NCI-H1092 treated with DMSO at 0.1 percent for 48 hours (cell line): Measurements from ENCODE around the gene HDAC8.
"Not testable (repeated sequence)": the region's sequence is repeated elsewhere in the genome, so short reads cannot be mapped to it uniquely, and the experiment has no call there.

Source experiments
- DNase-seq: peaks from one replicate; lab custom pipeline; 2025; lab: John Stamatoyannopoulos, UW

HDAC8 gene

DNA sequence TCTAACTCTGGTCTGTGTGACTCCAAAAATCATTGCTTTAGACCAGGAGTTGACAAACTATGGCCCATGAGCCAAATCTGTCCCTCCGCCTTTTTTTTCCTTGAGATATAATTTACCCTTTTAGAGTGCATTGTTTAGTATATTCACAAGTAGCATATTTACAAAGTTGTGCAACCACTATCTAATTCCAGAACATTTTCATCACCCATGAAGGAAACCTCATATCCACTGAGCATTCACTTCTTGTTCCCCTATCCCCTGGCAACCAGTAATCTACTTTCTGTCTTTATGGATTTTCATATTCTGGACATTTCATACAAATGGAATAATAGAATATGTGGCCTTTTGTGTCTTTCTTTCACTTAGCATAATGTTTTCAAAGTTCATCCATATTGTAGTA, 199.5 kb downstream of the HDAC8 start:
- no peak for DNase-seq

DNA sequence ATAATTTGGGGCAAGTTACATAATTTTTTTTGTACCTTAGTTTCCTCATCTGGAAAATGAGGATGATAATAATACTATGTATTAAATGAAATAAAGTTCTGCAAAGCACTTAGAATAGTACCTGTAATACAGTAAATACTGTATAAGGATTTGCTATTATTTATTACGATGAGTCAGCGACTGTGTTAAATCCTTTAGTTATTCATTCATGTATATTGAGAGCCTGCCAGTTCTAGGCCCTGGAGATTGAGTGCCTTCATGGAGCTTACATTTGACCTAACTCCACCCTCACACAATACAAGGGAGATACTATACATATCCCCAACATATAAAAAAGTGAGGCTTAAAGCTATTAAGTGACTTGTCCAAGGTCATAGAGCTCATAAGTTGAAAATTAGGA, 199.9 kb downstream of the HDAC8 start:
- no peak for DNase-seq

DNA sequence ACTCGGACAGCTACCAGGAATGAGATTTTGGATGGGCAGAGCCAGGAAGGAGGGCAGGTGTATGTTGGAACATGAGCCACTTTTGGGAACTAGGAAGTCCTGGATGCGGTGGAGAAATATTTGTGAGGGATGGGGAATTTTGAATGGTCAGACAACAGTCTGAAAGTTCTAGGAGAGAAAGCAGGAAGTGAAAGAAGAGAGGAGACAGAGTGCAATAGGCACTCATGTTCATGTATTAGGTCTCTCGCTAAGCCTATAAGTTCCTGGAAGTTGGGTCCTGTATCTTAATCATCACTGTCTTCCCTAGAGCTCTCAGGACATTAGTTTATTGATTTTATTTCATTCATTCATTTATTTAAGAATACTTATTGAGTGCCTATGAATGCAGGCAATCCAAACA, 201.2 kb downstream of the HDAC8 start:
- DNase-seq = no peak

DNA sequence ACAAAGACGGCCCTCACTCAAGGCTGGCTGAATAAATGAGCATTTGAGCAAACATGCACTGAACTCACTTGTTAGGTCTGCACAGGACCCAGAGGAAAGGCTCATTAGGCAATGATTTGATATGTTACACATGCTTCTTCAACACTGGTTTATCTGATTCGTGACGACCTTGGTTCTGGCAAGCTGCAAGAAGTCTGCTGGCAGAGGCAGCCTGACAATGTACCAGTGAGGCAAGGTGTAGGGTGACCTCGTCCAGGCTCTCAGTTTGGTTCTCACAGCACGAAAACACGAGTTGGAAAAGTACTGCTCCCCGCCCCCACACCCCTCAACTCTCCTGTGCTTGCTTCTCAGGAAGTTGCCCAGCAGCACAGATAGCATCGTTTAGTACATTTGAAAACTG, 203.8 kb downstream of the HDAC8 start:
- no peak for DNase-seq

GRCh38 chrX:72367516-72367915, 205.1 kb downstream of the HDAC8 start:
- no peak for DNase-seq

- no peak for DNase-seq
Measured at GRCh38 chrX:72366701-72367454, 205.8 kb downstream of the HDAC8 start.

- no peak for DNase-seq
Measured at GRCh38 chrX:72366178-72366577, 206.5 kb downstream of the HDAC8 start.

- no peak for DNase-seq
Measured at GRCh38 chrX:72365126-72365525, 207.5 kb downstream of the HDAC8 start.

DNA sequence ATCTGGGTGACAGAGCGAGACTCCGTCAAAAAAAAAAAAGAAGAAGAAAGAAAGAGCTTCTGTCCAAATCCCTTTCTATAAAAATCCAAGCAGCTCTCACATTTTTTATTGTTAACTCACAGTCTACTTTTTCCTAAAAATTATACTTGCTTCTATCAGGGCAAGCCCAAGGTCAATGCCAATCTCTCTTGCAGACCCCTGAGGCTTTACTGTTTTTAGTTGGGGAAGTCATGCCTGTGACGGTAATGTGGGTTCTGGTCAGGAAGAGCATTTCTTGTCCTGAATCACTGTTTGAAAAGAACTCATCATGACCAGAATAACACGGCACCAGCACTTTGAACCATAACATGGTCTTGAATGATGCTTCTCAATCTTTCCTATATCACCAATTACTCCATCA, 212.3 kb downstream of the HDAC8 start:
- DNase-seq = no peak

- no peak for DNase-seq
Measured at GRCh38 chrX:72358313-72358712, 214.3 kb downstream of the HDAC8 start.

DNA sequence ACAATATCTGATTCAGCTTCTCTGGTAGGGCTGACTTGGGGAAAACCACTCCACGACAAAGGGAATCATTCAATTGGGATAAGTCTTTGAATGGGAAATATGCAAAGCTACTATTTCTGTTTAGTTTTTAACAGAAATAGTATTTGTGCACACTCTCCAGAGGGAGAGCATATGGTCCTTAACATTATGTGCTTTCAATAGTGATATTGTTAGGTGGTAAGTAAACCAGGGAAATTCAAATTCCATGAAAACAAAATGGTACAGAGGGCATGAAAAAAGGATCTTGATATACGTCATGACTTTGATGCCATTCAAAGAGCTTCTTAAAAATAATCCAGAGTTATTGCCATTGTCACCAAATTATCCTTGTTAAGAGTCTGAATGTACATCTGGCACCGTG, 219.9 kb downstream of the HDAC8 start:
- no peak for DNase-seq

DNA sequence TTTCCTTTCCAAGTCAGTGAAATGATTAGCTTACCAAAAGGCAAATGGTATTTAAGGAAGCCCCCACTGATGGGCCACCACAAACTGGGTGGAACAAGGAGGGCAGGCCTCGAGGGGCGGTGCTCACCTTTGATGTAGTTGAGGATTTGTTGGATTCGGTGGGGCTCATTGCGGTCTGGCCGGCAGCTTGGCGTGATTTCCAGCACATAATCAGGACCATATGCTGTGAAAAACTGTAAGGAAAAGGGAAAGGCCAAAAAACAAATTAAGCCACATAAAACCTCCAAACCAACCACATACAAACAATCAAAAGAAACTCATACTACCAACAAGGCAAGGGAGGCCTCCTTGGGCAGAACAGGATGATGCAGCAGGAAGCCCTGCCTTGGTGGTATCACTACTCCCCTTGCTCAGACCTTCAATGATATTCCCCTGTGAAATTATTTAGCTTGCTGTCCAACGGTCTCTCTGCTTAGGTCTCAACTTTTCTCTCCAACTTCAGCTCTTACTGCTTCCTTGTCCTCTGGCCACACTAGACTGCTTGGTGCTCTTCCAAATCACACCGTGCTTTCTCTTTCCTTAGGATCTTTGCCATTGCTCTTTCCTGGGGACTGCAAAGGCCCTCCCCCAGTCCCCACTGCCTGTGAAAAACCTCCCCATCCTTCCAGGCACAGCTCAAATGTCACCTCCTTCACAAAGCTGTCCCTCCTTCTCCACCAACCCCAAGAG, 220.9 kb downstream of the HDAC8 start:
- DNase-seq = no peak

DNA sequence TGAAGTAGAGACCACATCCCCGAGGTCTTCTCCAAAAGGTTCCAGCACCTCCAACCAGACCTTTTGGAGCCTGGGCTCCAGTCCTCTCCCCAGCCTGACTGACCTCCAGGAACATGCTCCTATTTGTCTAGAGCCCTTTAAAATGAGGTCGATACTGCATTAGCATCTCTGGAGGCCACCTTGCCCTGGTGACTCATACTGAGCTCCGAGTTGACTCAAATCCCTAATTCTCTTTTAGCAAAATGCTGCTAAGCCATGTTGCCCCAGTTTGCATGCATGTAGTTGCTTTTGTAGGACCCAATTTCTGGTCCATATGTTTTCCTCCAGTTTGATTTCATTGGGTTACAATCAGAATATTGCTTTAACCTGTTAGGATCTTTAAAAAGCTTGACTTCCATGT, 223.5 kb downstream of the HDAC8 start:
- DNase-seq = no peak

DNA sequence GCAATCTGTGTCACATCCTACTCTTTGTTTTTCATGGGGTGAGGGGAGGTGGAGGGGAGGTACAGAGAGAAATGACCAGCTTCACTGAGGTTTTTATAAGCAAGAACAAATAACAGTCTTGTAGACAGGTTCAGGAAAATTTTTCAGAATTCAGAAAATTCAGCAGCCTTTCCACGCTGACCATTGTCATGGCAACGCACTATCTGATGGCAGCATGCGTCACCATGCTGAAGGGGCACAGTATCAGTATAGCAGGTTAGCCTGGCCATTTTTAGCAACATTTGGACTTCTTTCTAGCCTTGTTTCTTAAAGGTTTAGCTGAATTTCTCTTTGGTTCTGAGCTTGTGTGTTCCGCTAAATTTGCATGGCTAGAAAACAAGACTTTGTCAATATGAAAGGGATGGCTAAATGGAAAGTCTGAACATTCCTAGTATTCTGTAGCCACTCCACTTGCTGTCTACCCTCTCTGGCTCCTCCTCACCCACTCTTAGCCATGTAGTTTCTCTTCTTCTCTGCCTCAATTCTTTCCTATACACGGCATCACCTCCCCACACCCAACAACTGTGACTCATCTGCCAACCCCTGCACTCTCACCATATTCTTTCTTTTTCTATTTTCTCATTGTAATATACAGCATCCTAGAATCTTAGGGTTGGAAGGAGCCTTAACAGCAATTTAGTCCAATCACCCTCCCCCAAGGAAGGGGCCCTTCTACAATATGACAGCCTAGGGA, 224.2 kb downstream of the HDAC8 start:
- no peak for DNase-seq

DNA sequence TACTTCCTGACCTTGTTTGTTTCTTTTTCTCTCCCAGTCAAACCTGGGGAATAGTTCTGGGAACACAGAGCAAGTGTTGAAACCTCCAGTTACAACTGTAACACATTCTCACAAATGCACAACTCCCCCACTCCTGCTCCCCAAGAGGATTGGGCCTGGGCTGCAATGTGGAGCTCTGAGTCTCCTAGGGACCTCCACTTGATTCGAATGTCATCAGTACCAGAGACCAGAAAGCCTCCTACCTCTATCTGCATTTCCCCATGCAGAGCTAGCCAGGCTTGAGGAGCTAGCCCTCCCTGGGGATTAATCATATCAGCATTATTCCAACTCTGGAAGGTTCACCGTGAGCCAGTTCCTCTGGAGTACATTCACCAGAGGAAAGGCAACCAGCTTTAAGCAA, 225.3 kb downstream of the HDAC8 start:
- no peak for DNase-seq

- no peak for DNase-seq
Measured at GRCh38 chrX:72346302-72346949, 226.2 kb downstream of the HDAC8 start.

GRCh38 chrX:72340626-72341025, 232.0 kb downstream of the HDAC8 start:
- no peak for DNase-seq

GRCh38 chrX:72340041-72340440, 232.6 kb downstream of the HDAC8 start:
- no peak for DNase-seq

DNA sequence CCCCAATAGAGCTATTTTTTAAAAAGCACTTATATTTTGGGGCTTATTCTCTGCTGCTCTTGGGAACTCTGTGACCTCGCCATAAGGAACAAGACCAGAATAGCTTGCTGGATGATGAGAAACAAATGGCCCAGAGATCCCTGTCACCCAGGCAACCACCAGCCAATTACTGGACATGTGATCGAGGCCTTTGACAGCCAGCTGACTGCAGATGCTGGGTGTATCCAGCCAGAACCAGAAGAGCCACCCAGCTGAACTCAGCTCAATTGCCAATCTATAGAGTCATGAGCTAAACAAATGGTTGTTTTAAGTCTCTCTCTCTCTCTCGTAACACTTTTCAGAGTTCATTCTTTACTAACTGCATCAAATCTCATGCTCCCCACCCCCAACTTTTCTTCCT, 242.5 kb downstream of the HDAC8 start:
- no peak for DNase-seq

GRCh38 chrX:72326605-72327300, 245.9 kb downstream of the HDAC8 start:
- no peak for DNase-seq

DNA sequence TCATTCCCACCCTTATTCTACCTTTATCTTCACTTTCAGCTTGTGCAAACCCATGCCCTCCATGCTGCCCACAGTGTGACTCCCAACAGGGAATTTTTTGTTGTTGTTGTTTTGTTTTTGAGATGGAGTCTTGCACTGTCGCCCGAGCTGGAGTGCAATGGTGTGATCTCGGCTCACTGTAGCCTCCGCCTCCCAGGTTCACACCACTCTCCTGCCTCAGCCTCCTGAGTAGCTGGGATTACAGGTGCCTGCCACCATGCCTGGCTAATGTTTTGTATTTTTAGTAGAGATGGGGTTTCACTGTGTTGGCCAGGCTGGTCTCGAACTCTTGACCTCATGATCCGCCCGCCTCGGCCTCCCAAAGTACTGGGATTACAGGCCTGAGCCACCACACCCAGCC, 253.0 kb downstream of the HDAC8 start:
- DNase-seq = not testable (repeated sequence)

DNA sequence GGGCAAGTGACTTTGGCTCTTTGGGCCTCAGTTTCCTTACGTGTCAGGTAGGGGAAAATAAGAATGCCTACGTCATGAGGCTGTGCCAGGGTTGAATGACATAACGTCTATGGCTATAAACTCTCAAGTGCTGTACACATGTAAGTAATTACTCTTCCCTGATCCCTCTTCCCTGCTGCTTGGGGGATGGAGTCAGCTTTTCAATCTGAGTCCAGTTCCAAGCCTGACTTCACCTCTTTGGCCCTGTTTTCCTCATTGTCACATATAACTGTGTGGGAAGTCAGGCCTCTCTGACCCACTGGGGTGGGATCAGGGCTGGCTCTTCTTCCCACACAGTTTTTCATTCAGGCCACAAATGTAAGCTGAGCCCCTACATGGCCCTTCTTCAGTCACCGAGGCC, 255.5 kb downstream of the HDAC8 start:
- no peak for DNase-seq
